HepG2 (cell line): ENCODE results near the gene LBR. TPM values are rescaled to one million over a fixed set of nuclear protein-coding genes. Genes with fewer than 3 reads are reported as not detected.

Source experiments
- ATAC-seq: fragments of 200-7000 bp; cut with Tn5 transposase; 3 replicates; pipeline ENCODE4 v1.9.1; 2020; ENCODE audit warnings: mild to moderate bottlenecking, moderate library complexity
- BruUV-seq: library from RNA; stranded (reverse); fragments of 400-500 nt; replicated peaks from 2 replicates; lab custom pipeline; 2021; lab: Mats Ljungman, UMichigan
- CTCF ChIA-PET: fragments of 300-600 bp; formaldehyde crosslinking; extraction: SDS; loops from one replicate; lab custom pipeline; 2021; ENCODE audit warnings: low total read pairs, inconsistent platforms, low intra/inter-chr PET ratio; lab: Yijun Ruan, JAX
- POLR2A ChIA-PET: fragments of 350-600 bp; sonication (Branson Sonifier 250); formaldehyde crosslinking; loops from one replicate; lab custom pipeline; 2020; ENCODE audit warnings: antibody characterized with exemption, inconsistent platforms; lab: Yijun Ruan, JAX
- DNase-seq: peaks from one replicate; pipeline ENCODE4 v3.0.0-alpha.2; 2015; ENCODE audit warnings: low spot score
- FAIRE-seq: peaks from 3 replicates; lab custom pipeline; 2011; peaks lifted over from hg19 to GRCh38; lab: Jason Lieb, UNC
- H2AFZ ChIP-seq: one replicate; pipeline ENCODE4 v1.6.1; 2011; ENCODE audit warnings: low read length, inconsistent platforms
- H3K27ac ChIP-seq: fragments of 300-600 bp; 3 replicates; pipeline ENCODE4 v1.8.0; 2011; ENCODE audit warnings: mixed run types, mild to moderate bottlenecking, mixed read lengths, low read length, inconsistent platforms; ENCODE audit not compliant: insufficient read depth; ENCODE audit errors: extremely low read length
- H3K27me3 ChIP-seq, 2 experiments: fragments of 200-600 bp in 1 of 2; 2 replicates in 1 of 2; 3 replicates in 1 of 2; pipeline versions ENCODE4 v1.6.0 to v1.8.0; 2011; ENCODE audit warnings: low read length in 2 of 2, mild to moderate bottlenecking in 2 of 2, moderate library complexity in 2 of 2, inconsistent platforms in 1 of 2; ENCODE audit not compliant: insufficient read depth in 2 of 2, control insufficient read depth in 1 of 2
- H3K36me3 ChIP-seq, 2 experiments: fragments of 200-600 bp in 1 of 2; replicated peaks in 1 of 2; 2 replicates in 1 of 2; 3 replicates in 1 of 2; pipeline versions ENCODE4 v1.5.1 to v1.8.0; 2011; ENCODE audit warnings: low read length in 2 of 2, inconsistent platforms in 1 of 2; ENCODE audit not compliant: insufficient read depth in 2 of 2, control insufficient read depth in 1 of 2
- H3K4me1 ChIP-seq: 2 replicates; pipeline ENCODE4 v1.5.1; 2012; ENCODE audit warnings: low read length, inconsistent platforms; ENCODE audit not compliant: insufficient read depth
- H3K4me2 ChIP-seq: 2 replicates; pipeline ENCODE4 v1.6.0; 2011; ENCODE audit warnings: low read depth, low read length, inconsistent platforms
- H3K4me3 ChIP-seq, 3 experiments: fragments of 200-600 bp in 1 of 3; sonication (generic), shearing (Covaris generic) in 1 of 3; replicated peaks in 1 of 3; 2 replicates each; pipeline ENCODE4 v1.5.1; 2011 to 2016; ENCODE audit warnings: low read length in 3 of 3, inconsistent platforms in 2 of 3, low read depth in 2 of 3, mild to moderate bottlenecking in 2 of 3, control low read depth in 1 of 3, mixed read lengths in 1 of 3; ENCODE audit not compliant: insufficient read depth in 1 of 3
- H3K79me2 ChIP-seq: one replicate; pipeline ENCODE4 v1.6.1; 2011; ENCODE audit warnings: low read length, inconsistent platforms; ENCODE audit not compliant: insufficient read depth
- H3K9ac ChIP-seq: 2 replicates; pipeline ENCODE4 v1.6.0; 2011; ENCODE audit warnings: mild to moderate bottlenecking, low read depth, low read length, inconsistent platforms; ENCODE audit not compliant: insufficient read depth
- H3K9me3 ChIP-seq: 2 replicates; pipeline ENCODE4 v1.5.1; 2012; ENCODE audit warnings: mild to moderate bottlenecking, low read length
- H4K20me1 ChIP-seq: 2 replicates; pipeline ENCODE4 v1.6.0; 2011; ENCODE audit warnings: inconsistent platforms, mild to moderate bottlenecking, low read length, moderate library complexity; ENCODE audit not compliant: insufficient read depth
- AGO1 ChIP-seq: fragments of 200-400 bp; formaldehyde crosslinking; IDR thresholded peaks from 2 replicates; pipeline ENCODE4 v1.6.1; 2017; ENCODE audit warnings: mild to moderate bottlenecking, low read depth, low read length, moderate library complexity; ENCODE audit not compliant: poor library complexity, severe bottlenecking
- CCAR2 ChIP-seq: fragments of 200-400 bp; formaldehyde crosslinking; optimal IDR thresholded peaks from 2 replicates; pipeline ENCODE3; 2018; ENCODE audit warnings: low read depth, mild to moderate bottlenecking, low read length, moderate library complexity
- EP300 ChIP-seq, 3 experiments: sonication (generic) in 1 of 3; formaldehyde crosslinking in 1 of 3; IDR thresholded peaks; 2 replicates each; pipeline versions ENCODE4 v1.5.1 to v1.6.1; 2011 to 2020; ENCODE audit warnings: low read depth in 2 of 3, low read length in 2 of 3, borderline replicate concordance in 1 of 3, improper control_type of control experiment in 1 of 3, mild to moderate bottlenecking in 1 of 3, missing genetic modification reagents in 1 of 3, moderate library complexity in 1 of 3
- ZFP62 ChIP-seq: sonication (generic); formaldehyde crosslinking; IDR thresholded peaks from 2 replicates; pipeline ENCODE4 v1.4.0; 2020; ENCODE audit warnings: missing genetic modification reagents
- ZNF20 ChIP-seq: sonication (generic); formaldehyde crosslinking; IDR thresholded peaks from 2 replicates; pipeline ENCODE4 v1.4.0; 2020; ENCODE audit warnings: mild to moderate bottlenecking, moderate library complexity, missing genetic modification reagents
- ZNF317 ChIP-seq: sonication (generic); formaldehyde crosslinking; IDR thresholded peaks from 2 replicates; pipeline ENCODE4 v1.5.0; 2020; ENCODE audit warnings: mild to moderate bottlenecking, missing genetic modification reagents
- ZNF547 ChIP-seq: sonication (generic); formaldehyde crosslinking; IDR thresholded peaks from 2 replicates; pipeline ENCODE4 v1.5.1; 2020; ENCODE audit warnings: mild to moderate bottlenecking, missing genetic modification reagents
- ZNF7 ChIP-seq: IDR thresholded peaks from 2 replicates; pipeline ENCODE4 v1.6.1; 2016; ENCODE audit warnings: missing biosample characterization, missing genetic modification reagents
- ZNF713 ChIP-seq: sonication (generic); formaldehyde crosslinking; IDR thresholded peaks from 2 replicates; pipeline ENCODE4 v1.4.0; 2020; ENCODE audit warnings: mild to moderate bottlenecking, missing genetic modification reagents
- WGBS: methylation state at CpG from one replicate; pipeline ENCODE4 v1.1.6; 2017; ENCODE audit warnings: low lambda C conversion rate; 5-methylcytosine and 5-hydroxymethylcytosine counted together
- in situ Hi-C: cut with HindIII; loops from 2 replicates; pipeline ENCODE4 v1.10.0; 2017; ENCODE audit warnings: low pct_unique_long_range_greater_than_20kb; ENCODE audit not compliant: extremely low pct_ligation_motif_present
- intact Hi-C: fragments of 100-400 bp; cut with micrococcal nuclease; formaldehyde crosslinking; loops from one replicate; pipeline ENCODE4 v1.10.0; 2022; ENCODE audit not compliant: unreplicated experiment
- polyA plus RNA-seq, 8 experiments: library from polyadenylated mRNA; depleted of rRNA in 3 of 8; stranded (reverse) in 7 of 8; unstranded in 1 of 8; fragments of >200 nt; fragmentation: Illumina TruSeq in 4 of 8; extraction: Trizol in 4 of 8; gene quantifications; 2 replicates each; pipeline versions ENCODE4 v1.2.1 to v1.2.3, GENCODE V29; 2011 to 2016; ENCODE audit warnings: low read depth in 4 of 8, missing spikeins in 1 of 8, mixed read lengths in 1 of 8; ENCODE audit not compliant: insufficient read depth in 1 of 8
- total RNA-seq, 5 experiments: library from RNA; depleted of rRNA; stranded (reverse); fragments of >200 nt; fragmentation: Illumina TruSeq; extraction: Trizol; gene quantifications; 2 replicates each; pipeline ENCODE4 v1.2.3, GENCODE V29; 2016; ENCODE audit warnings: low read depth in 1 of 5
- TF ChIP-seq, protein P1 (sequence below): sonication (generic); formaldehyde crosslinking; IDR thresholded peaks from 2 replicates; pipeline ENCODE4 v1.8.0; 2022; ENCODE audit warnings: low read depth, missing genetic modification reagents
- TF ChIP-seq, protein P2 (sequence below): sonication (generic); formaldehyde crosslinking; conservative IDR thresholded peaks from 2 replicates; pipeline ENCODE4 v1.4.0; 2020; ENCODE audit warnings: missing genetic modification reagents

LBR gene
- total and polyA plus RNA-seq, 2 of the 13 experiments (the other 11 are each of a cell fraction or from before 2014, with no cell fraction given), result 38.9 to 76.7 TPM

DNA sequence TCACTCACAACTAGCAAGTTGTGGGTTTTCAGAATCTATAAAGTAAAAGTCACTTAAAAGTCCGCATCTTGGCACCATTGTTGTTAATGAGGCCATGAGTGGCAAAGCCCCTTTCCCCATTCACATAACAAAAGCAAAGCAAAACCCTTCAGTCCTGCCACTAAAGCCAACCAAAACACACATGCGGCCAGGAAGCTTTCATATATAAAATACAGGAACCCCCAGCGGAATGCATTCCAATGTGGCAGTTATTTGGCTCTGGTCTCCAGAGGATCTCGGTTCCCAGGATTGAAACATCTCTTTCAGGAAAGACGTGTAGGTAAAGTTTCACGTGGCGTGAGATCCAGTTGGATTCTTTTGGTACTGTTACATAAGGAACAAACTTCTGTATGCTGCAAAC is 2.5 kb upstream of the LBR start (continued):
- TF ChIP-seq AGO1, result no peak
- TF ChIP-seq ZNF20 (CRISPR knock-in tag), result no peak

DNA sequence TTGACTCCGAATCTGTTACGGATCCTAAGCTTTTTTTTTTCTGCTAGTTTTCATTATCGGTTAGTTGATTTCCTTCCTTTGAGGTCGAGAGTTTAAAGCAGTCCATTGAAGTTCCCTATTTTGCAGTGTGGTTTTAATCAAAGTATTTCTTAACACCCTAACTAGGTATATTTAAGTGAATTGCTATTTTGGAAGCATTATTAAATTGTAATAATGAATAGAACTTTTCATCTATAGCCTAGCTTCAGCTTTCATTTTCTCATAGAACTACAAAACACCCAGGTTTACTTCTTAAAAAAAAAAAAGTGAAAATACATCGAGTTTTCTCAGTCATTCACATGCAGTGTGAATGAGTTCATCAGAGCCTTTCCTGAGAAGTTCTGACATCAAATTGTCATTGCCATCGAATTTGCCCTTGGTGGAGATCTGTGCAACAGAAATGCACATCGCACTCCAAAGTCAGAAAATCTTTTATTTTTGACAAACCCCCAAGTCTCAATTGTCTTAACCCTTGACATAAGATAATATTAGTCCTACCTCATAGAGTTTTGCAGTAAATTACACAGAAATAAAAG is 1.1 kb upstream of the LBR start:
- Histone ChIP-seq H3K27me3 (no peaks in the 10 kb centered on the region; a peak in 1 of 5 replicates), H3K27ac (peak overlapping the region; percentile 86), H3K9ac (peak overlapping the region; percentile 92), H3K36me3 (no peaks in the 10 kb centered on the region), H3K9me3 (no peaks in the 10 kb centered on the region), H3K79me2 (peaks cover 38% of the 10 kb centered on the region), H4K20me1 (peaks cover 17% of the 10 kb centered on the region), H3K4me3 (peak overlapping the region; percentile 83 to 95 (median 93)), H3K4me2 (peak overlapping the region; percentile 89), H3K4me1 (peaks cover 33% of the 10 kb centered on the region), H2AFZ (no peak overlapping the region)
- ChIA-PET POLR2A (interaction anchor here (1.6 to 2.1 kb wide), 3 partner anchors 12 to 633 kb away, joined by 4 to 7 read pairs (median 5); no protein-coding TSS in a partner anchor), CTCF (no interaction called here)
- in situ Hi-C loops, result no loop called here
- TF ChIP-seq CCAR2 (no peak), ZNF547 (no peak)
- ATAC-seq (no peak), DNase-seq (no peak), FAIRE-seq (no peak)
- BruUV-seq, result no TSS peak
- 38% methylated on average over 7 of the region's 7 CpGs for WGBS
- intact Hi-C loops, result no loop called here

DNA sequence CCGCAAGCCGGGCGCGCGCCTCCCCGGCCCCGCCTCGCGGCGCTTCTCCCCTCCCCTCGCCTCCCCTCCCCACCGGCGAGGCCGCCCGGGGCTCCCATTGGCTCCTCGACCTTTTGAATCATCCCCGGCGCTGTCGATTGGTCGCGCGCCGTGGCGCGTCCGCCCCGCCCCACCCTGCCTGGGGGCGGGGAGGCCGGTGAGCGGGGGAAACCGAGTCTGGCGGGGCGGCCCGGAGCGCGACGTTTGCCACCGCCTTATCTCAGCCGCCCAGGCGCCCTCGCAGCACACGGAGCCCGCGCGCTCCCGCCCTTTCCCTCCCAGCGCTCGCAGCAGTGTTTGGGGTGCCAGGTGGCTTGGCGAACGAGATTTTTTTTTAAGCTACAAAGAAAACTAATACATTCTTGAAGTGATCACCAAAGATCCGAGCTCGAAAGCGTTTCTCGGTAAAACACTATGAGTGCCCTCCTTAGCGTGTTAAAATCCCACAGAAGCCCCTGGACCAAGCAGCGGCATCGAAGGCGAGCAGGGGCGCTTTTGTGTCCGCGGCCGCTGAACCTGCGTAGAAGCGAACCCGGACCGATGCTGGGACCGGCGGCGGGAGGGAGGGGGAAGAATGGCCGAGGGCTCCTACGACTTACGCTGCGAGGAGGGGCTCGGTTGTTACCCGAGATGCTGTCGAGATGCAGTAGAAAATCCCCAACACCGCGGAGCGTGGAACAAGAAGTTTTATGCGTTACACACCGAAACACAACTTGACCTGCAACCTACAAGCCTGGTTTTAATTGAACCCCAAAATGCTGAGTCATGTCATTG is 436 bp upstream of the LBR start:
- TSS peak; percentile 96 for BruUV-seq
- POLR2A ChIA-PET, result interaction anchor here (1.6 to 2.1 kb wide), 3 partner anchors 13 to 634 kb away, joined by 4 to 7 read pairs (median 5); no protein-coding TSS in a partner anchor
- 0 out of 5 replicates have a peak, but pooled peaks cover 0 to 4% of the 10 kb centered on the region in 2 experiments for H3K36me3 ChIP-seq
- H2AFZ ChIP-seq, result peak overlapping the region; percentile 81
- under 1% methylated on average over 25 of the region's 81 CpGs for WGBS
- FAIRE-seq, result peak; percentile 56
- ATAC-seq, result peak; percentile 90
- intact Hi-C loops, result no loop called here
- peak overlapping the region; percentile 92 for H3K9ac ChIP-seq
- peak overlapping the region; percentile 83 to 95 (median 93) for H3K4me3 ChIP-seq
- H3K27ac ChIP-seq, result peak overlapping the region; percentile 86
- H3K27me3 ChIP-seq, result no peaks in the 10 kb centered on the region; a peak in 1 of 5 replicates
- peak; percentile 83 for DNase-seq
- peaks cover 45% of the 10 kb centered on the region for H3K79me2 ChIP-seq
- no peaks in the 10 kb centered on the region for H3K9me3 ChIP-seq
- H3K4me2 ChIP-seq, result peak overlapping the region; percentile 89
- CTCF ChIA-PET, result no interaction called here
- H4K20me1 ChIP-seq, result peaks cover 17% of the 10 kb centered on the region
- peaks cover 40% of the 10 kb centered on the region for H3K4me1 ChIP-seq
- in situ Hi-C loops, result no loop called here
- TF ChIP-seq, protein P1, sequence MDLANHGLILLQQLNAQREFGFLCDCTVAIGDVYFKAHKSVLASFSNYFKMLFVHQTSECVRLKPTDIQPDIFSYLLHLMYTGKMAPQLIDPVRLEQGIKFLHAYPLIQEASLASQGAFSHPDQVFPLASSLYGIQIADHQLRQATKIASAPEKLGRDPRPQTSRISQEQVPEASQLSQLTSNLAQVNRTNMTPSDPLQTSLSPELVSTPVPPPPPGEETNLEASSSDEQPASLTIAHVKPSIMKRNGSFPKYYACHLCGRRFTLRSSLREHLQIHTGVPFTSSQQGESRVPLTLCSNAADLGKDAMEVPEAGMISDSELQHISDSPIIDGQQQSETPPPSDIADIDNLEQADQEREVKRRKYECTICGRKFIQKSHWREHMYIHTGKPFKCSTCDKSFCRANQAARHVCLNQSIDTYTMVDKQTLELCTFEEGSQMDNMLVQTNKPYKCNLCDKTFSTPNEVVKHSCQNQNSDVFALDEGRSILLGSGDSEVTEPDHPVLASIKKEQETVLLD, result no peak
- TF ChIP-seq EP300 (IDR thresholded peaks at IDR 0.05; ENCODE audit: low read depth in 2 of 2, low read length in 2 of 2) (no peak), EP300 (CRISPR knock-in tag; IDR thresholded peaks at IDR 0.05; ENCODE audit: borderline replicate concordance) (no peak), ZFP62 (no peak), ZNF713 (CRISPR knock-in tag) (no peak), ZNF7 (CRISPR knock-in tag) (no peak), ZNF317 (CRISPR knock-in tag) (no peak)
- TF ChIP-seq, protein P2, sequence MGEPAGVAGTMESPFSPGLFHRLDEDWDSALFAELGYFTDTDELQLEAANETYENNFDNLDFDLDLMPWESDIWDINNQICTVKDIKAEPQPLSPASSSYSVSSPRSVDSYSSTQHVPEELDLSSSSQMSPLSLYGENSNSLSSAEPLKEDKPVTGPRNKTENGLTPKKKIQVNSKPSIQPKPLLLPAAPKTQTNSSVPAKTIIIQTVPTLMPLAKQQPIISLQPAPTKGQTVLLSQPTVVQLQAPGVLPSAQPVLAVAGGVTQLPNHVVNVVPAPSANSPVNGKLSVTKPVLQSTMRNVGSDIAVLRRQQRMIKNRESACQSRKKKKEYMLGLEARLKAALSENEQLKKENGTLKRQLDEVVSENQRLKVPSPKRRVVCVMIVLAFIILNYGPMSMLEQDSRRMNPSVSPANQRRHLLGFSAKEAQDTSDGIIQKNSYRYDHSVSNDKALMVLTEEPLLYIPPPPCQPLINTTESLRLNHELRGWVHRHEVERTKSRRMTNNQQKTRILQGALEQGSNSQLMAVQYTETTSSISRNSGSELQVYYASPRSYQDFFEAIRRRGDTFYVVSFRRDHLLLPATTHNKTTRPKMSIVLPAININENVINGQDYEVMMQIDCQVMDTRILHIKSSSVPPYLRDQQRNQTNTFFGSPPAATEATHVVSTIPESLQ (CRISPR knock-in tag), result no peak
